Activated CD8-positive, alpha-beta memory T cell treated with anti-CD3 and anti-CD28 coated beads for 24 hours (primary cell): ENCODE measurements around the gene KREMEN1.

Source experiments
- DNase-seq: peaks from one replicate; pipeline ENCODE4 v3.0.0-alpha.2; 2020

KREMEN1 gene

GRCh38 chr22:29195118-29195963, 122.5 kb downstream of the KREMEN1 start:
- DNase-seq, result no peak

- no peak for DNase-seq
These were observed 123.3 kb downstream of the KREMEN1 start for GRCh38 chr22:29195964-29196666.

GRCh38 chr22:29197096-29197495, 124.3 kb downstream of the KREMEN1 start:
- DNase-seq, result no peak

GRCh38 chr22:29198240-29198639, 125.4 kb downstream of the KREMEN1 start:
- DNase-seq, result no peak

GRCh38 chr22:29199702-29200400, 127.0 kb downstream of the KREMEN1 start:
- no peak for DNase-seq

- DNase-seq, result no peak
These were observed 128.1 kb downstream of the KREMEN1 start for GRCh38 chr22:29200901-29201300.

GRCh38 chr22:29201782-29202181, 128.9 kb downstream of the KREMEN1 start:
- no peak for DNase-seq

- peak; percentile 80 for DNase-seq
These were observed 129.7 kb downstream of the KREMEN1 start for GRCh38 chr22:29202212-29203192.

GRCh38 chr22:29203488-29204454, 130.9 kb downstream of the KREMEN1 start:
- no peak for DNase-seq

- no peak for DNase-seq
These were observed 131.8 kb downstream of the KREMEN1 start for GRCh38 chr22:29204455-29205183.

GRCh38 chr22:29205252-29205593, 132.4 kb downstream of the KREMEN1 start:
- DNase-seq, result no peak

- DNase-seq, result no peak
These were observed 132.9 kb downstream of the KREMEN1 start, which contains the start of gene EMID1 for GRCh38 chr22:29205594-29206371. Gene EMID1, plus strand, starts transcription at chr22:29205896. Its CDS starts 143 bp downstream, at chr22:29206039.

GRCh38 chr22:29206372-29207242, 133.8 kb downstream of the KREMEN1 start:
- no peak for DNase-seq

- no peak for DNase-seq
These were observed 134.4 kb downstream of the KREMEN1 start for GRCh38 chr22:29207243-29207550.

GRCh38 chr22:29207562-29208501, 135.0 kb downstream of the KREMEN1 start:
- DNase-seq, result no peak

GRCh38 chr22:29208502-29208862, 135.6 kb downstream of the KREMEN1 start:
- no peak for DNase-seq

GRCh38 chr22:29208879-29209623, 136.2 kb downstream of the KREMEN1 start:
- DNase-seq, result no peak
